Epithelial cell of prostate (primary cell): ENCODE data around the gene SLCO2B1.

Experiments used
- DNase-seq: peaks from one replicate; pipeline ENCODE4 v3.0.0-alpha.2; 2011; ENCODE audit warnings: low read depth, low spot score
- H3K27ac ChIP-seq: fragments of 450-650 bp; 2 replicates; pipeline ENCODE4 v1.5.1; 2017; ENCODE audit warnings: mild to moderate bottlenecking

Gene SLCO2B1

DNA sequence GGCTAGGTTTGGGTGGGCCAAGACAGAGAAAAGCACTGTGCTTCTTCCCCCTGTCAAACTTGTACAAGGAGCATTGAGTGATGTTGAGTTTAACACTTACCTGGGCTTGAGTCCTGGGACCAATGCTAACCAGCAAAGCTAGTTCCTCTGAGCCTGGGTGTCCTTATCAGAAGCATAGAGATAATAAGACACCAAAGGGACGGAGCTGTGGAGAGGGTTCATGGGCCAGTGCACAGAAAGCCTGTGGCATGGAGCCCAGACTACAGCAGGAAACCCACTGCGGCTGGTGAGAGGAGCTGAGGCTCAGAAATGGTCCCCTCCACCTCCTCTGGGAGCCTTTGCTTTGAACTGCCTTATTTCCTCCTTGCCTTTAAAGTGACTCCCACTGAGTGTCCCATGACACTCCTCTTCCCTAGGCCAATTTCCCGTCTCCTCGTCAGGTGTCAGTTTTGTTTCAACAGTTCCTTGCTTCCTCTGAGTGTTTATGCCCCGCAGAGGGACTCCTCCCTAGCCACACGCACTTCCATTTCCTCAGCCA, 9.4 kb downstream of the SLCO2B1 start:
- DNase-seq = no peak
- H3K27ac ChIP-seq = no peak overlapping the region

DNA sequence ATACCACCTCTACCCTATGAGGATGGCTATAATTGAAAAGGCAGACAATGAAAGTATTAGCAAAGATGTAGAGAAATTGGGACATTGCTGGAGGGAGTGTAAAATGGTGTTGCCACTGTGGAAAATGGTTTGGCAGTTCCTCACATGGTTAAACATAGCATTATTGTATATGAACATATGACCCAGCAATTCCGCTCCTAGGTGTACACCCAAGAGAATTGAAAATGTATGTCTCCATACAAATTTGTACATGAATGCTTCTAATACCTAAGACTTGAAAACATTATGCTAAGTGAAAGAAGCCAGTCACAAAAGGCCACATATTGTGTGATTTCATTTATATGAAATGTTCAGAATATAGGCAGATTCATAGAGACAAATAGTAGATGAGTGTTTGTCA, 10.0 kb downstream of the SLCO2B1 start:
- no peak overlapping the region for H3K27ac ChIP-seq
- DNase-seq = no peak

DNA sequence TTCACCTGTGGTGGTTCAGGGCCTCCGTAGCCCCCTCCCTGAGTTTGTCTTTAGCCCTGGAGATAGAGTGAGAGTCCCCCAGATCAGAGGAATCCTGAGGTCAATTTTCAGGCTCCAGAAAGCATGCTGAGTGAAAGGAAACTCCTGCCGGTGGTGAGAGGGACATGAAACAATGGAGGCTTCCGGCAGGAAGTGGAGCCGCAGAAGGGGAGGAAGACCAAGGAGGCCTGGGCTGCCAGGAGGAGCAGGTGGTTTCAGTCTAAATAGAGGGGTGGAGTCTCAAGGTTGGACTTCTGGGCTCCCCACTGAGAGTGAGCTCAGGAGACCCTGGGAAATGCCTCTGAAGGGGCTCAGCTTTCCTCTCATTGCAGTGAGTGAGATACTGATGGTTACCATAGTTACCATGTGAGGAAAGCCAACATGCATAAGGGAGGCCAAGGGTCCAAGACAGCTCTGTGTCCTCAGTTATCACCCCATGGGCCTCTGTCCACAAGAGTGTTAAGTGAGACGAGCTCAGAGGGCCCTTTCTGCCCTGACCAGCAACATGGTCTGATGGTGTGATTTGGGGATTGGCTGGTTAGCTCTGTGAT, 10.7 kb downstream of the SLCO2B1 start:
- no peak for DNase-seq

DNA sequence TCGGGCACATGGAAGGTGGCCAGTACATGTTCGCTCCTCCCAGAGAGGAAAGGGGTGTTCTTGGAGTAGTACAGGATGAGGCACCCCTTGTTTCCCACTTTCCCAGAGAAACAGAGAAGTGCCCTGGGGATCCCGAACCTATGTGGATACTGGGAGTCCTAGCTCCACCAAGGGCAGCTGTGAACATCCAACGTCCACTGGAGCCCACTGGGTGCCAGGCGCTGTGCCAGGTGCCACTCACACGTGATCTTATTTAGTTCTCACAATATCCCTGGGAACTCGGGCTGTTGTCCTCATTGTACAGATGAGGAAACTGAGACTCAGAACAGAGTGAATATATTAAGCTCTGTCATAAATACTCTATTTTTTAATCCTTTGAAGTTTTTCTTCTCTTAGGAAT, 12.0 kb downstream of the SLCO2B1 start:
- H3K27ac ChIP-seq = no peak overlapping the region
- no peak for DNase-seq

More for the DNA sequence above, 10.7 kb downstream of the SLCO2B1 start:
- H3K27ac ChIP-seq = no peak overlapping the region

DNA sequence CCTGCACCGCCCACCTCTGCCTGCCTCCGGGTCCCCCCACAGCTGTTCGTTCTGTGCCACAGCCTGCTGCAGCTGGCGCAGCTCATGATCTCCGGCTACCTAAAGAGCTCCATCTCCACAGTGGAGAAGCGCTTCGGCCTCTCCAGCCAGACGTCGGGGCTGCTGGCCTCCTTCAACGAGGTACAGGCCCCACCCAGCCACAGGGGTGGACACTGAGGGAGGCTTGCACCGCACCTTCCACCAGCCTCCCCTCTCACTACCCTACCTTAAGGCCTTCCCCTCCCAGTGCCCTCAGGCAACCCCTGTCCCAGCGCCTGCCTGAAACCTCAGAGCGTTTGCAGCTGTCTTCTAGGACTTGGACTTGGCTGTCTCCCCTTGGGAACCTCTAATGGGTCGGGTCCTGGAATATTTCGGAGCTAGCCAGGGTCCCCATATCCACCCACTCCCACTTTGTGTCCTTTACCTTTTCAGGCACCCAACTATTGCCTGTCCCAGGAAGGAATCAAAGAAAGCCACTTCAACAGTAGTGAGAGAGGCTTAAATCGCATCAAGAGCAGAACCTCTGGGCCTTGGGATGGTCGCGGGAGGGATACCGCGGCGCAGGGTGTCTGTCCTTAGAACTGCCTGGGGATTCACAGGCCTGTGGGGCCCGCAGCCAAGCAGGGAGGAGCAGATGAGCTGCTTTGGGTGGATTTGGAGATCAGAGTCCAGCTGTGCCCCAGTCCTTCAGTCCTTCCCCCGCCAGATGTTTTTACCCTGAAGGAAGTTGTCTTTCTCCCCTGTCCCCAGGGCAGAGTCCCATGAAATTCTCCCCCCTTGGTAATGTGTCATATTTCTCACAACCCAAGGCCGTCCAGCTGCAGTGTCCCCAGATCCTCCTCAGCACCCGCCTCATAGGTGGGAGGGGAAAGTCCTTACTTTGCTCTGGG, 13.3 kb downstream of the SLCO2B1 start:
- DNase-seq = no peak
- no peak overlapping the region for H3K27ac ChIP-seq

DNA sequence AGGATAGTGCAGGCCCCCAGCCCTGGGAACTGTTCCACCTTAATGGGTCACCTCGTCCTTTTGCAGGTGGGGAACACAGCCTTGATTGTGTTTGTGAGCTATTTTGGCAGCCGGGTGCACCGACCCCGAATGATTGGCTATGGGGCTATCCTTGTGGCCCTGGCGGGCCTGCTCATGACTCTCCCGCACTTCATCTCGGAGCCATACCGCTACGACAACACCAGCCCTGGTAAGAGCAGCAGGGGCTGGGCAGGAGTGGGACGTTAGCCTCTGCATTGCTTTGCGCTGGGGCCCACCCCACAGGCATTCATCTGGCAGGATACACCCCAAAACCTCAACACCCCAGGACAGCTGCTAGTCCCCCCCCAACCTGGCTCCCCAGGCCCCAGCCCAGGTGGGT, 14.8 kb downstream of the SLCO2B1 start:
- H3K27ac ChIP-seq = no peak overlapping the region
- DNase-seq = no peak

DNA sequence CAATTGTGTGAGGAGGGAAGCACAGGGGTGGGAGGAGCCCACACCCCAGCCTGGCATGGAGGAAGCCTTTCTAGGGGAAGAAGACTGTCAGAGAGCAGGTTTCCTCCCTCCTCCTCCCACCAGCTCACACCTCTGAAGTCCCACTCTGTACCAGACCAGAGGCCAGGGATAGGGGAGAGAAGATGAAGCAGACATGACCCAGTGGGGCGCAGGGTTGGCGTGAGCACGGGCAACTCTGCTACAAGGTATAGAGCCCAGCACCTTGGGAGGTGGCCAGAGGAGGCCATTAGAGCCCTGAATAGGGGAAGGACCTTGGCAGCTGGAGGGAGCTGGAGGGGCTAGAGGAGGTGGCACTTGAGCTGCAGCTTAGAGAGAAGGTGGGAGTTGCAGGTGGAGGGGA, 15.9 kb downstream of the SLCO2B1 start:
- H3K27ac ChIP-seq = no peak overlapping the region

DNA sequence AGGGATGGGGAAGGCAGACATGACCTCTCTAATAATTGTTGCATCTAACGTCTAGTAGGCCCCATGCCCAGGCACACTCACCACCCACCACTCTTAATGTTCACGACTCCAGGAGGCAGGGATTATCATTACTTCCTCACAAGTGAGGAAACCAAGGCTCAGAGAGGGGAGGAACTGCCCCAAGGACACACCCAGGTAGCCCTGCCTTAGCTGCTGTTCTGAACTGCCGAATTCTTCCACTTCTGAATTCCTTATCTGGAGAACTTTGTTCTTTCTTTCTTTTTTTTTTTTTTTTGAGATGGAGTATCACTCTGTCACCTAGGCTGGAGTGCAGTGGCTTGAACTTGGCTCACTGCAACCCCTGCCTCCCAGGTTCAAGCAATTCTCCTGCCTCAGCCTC, 16.7 kb downstream of the SLCO2B1 start:
- no peak overlapping the region for H3K27ac ChIP-seq
- no peak for DNase-seq

More for the DNA sequence above, 15.9 kb downstream of the SLCO2B1 start:
- no peak for DNase-seq

DNA sequence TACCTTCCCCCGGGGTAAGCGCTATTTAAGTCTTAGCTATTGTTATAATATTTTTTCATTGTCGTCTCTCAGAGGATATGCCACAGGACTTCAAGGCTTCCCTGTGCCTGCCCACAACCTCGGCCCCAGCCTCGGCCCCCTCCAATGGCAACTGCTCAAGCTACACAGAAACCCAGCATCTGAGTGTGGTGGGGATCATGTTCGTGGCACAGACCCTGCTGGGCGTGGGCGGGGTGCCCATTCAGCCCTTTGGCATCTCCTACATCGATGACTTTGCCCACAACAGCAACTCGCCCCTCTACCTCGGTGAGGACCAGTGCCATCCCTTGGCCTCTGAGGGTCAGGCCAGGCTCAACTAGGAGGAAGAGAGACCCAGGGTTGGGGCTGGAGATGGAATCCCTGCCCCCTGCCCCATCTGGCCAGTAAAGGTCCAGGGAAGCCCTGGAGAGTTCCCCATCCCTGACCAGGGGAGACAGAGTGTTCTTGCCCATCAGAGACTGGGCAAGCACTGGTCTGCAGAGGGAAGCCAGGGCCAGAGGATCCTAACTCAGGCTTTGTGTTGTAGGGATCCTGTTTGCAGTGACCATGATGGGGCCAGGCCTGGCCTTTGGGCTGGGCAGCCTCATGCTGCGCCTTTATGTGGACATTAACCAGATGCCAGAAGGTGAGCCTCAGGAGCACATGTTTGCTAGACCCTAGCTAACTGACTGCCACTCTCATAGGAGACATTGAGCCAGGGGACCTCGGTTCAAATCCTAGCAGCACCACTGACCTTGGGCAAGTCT, 18.4 kb downstream of the SLCO2B1 start:
- no peak overlapping the region for H3K27ac ChIP-seq
- no peak for DNase-seq

DNA sequence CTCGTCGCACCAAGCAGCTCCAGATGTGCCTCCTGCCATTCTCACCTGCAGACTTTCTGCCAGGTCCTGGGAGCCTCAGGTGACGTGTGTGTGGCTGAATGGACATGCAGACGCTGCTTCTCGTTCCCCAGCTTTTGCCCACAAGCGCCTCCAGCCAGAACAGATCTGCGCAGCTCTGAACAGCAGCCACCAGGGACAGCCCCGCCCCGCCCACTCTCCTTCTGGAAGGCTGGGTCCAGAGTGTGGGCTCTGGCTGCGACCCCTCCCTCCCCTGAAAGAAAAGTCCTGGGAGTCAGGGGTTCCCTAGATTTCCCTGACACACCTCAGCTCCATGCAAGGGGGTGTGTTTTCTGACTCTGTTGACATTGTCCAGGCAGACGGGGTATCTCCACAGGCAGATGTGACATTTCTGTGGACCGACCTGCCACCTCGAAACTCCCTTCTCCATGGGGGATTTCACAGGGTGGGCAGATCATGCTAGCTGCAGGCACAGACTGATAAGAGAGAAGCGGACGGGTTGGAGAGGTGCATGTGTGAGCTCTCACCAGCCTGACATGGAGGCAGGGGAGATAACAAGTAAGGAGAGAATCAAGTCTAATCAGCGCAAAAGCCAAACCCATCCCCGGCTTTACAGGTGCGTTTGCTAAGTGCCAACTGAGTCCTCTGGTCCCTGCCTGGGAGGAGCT, 19.8 kb downstream of the SLCO2B1 start:
- DNase-seq = no peak

DNA sequence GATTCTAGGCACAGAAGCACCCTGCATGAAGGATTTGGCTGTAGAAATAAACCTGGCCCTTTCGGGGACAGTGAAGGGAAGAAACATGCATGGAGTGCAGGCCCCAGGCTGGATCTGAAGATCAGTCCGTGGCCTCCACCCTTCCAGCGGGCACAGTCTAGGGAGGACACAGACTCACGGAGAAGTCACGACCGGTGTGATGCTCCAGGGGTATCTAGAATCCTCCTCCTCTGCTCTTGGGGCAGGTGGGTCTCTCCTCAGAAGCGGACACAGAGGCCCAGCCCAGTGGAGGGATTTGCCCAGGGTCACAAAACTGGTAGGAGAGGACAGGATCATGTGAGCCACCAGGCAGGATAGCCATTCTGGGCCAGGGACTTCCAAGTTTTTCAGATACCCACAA, 22.4 kb downstream of the SLCO2B1 start:
- H3K27ac ChIP-seq = no peak overlapping the region

More for the DNA sequence above, 19.8 kb downstream of the SLCO2B1 start:
- H3K27ac ChIP-seq = no peak overlapping the region

DNA sequence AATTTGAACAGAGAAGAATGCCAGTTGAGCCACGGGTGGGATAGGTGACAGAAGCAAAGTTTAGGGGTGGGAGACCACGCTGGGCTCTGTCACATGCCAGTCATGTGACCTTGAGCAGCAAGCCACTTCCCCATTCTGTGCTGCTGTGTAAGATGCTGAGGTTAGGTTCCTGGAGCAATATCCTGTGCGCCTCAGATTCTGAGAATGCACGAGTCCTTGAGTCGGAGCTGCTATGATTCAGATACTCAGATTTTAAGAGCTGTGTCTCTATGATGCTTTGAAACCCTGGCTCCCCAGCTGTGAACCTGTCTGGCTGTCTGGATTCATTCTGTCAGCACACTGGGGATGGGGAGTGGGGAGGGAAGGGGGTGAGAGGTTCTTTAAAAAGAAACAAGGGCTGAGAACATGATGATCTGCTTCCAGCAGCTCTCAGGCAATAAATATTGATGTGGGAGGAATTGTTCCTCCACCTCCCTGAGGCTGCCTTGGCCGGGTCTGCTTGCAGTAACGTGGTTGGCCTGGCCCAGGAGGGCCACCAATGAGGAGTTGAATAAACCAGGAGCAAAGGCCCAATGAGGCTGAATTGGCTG, 24.0 kb downstream of the SLCO2B1 start:
- no peak for DNase-seq
- no peak overlapping the region for H3K27ac ChIP-seq

More for the DNA sequence above, 22.4 kb downstream of the SLCO2B1 start:
- no peak for DNase-seq

DNA sequence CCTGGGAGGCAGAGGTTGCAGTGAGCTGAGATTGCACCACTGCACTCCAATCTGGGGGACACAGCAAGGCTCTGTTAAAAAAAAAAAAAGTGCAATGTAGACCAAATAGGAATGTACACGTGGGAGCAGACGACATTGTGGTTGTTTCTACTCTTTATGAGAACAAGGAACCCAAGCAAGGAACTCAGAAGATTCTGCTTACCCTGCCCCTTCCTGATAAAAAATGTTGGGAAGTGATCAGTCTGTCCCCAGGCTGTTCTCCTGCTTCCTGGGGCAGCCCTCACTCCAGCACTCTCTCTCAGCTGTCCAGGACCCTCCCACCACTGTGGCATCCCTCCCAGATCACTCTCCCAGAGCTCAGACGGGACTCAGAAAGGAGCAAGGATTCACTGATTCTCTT, 31.8 kb downstream of the SLCO2B1 start:
- no peak for DNase-seq

DNA sequence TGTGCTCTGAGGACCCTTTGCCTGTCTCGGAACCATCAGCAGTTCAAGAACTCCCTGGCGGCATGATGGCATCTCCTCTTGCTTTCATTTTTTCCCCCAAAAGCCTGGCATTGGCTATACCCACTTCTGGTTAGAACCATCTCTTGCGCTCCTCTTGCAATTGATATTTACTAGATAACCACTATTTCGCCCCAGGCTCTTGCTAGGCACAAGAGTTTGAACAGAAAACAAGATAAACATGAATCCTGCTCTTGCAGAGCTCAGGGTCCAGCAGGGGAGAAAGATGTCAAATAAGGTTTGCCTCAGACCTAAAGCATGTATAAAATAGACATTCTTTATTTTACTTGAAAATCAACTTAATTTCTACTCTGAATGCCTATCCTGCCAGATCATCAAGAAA, 33.1 kb downstream of the SLCO2B1 start:
- H3K27ac ChIP-seq = no peak overlapping the region
- DNase-seq = no peak

More for the DNA sequence above, 31.8 kb downstream of the SLCO2B1 start:
- H3K27ac ChIP-seq = no peak overlapping the region

DNA sequence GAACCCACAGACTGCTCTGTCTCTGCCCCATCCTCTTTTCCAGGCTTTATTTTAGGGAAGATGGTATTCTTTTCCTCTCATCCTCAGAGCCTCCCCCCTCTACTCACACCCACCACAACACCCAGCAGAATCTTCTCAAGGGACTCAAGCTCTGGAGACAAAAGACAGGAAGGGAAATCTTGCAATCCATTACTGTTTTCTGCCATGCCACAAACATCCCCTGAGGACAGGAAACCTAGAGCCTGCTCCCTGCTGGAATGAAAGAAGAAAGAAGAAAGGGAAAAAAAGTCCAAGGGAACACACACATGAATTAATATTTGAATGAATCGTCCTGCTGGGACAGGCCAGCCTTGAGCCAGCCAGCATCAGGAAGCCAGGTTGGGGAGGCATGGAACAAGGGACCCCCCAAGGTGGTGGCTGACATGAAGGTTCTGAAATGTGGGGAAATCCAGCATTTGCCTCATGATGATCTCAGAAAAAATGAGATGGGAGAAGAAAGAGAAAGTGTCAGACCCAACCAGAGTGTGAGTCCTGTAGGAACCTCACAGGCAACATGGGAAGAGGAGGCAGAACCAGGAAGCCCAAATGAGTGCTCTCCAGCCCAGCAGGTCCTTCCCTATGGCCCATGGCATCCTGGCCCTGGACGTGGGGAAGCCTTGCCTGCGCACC, 34.0 kb downstream of the SLCO2B1 start:
- no peak for DNase-seq
- H3K27ac ChIP-seq = no peak overlapping the region

DNA sequence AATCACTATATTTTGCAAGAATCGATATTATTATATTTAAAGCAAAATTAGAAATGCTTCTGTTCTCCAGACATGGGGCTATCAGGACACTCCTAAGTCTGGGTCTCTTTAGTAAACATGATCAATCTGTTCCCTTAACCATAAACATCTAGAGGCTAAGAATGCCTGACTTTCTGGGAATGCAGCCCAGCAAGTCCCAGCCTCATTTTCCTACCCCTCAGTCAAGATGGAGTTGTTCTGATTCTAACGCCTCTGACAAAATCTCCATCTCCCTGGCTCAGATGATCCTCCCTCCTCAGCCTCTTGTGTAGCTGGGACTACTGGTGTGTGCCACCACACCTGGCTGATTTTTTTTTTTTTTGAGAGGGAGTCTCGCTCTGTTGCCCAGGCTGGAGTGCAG, 35.0 kb downstream of the SLCO2B1 start:
- H3K27ac ChIP-seq = no peak overlapping the region
- DNase-seq = no peak

DNA sequence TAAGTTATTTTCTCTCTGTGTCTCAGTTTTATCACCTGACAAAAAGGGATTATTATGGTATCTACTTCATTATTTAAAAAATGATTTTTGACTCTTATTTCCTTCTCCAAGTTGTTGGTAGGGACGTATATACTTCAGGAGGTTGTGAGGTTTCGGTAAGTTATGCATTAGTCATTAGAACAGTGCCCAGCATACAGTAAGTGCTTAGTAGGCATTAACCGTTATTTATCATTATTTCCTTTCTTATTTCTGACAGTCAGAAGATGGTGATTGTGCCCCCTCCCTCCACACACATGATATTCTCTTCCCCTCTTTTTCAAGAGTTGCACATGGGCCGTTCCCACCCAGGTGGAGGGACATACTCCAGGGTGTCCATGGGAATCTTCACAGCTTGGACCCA, 36.1 kb downstream of the SLCO2B1 start:
- no peak for DNase-seq
- H3K27ac ChIP-seq = no peak overlapping the region

DNA sequence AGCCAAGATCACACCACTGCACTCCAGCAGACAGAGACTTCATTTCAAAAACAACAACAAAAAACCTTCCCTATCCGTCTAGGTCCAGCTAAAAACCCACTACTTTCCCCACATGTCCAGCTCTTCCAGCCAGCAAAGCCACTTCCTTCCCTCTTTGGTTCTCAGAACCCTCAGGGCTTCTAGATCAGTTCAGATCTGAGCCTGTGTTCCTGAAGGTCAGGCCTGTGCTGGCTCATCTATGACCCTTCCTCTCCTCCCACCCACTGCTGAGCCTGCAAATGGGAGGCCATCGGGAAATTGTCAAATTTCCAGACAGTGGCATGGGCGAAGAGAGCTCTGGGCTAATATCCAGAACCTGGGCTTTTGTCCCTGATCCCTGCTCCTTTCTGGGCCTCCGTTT, 37.8 kb downstream of the SLCO2B1 start:
- DNase-seq = no peak

DNA sequence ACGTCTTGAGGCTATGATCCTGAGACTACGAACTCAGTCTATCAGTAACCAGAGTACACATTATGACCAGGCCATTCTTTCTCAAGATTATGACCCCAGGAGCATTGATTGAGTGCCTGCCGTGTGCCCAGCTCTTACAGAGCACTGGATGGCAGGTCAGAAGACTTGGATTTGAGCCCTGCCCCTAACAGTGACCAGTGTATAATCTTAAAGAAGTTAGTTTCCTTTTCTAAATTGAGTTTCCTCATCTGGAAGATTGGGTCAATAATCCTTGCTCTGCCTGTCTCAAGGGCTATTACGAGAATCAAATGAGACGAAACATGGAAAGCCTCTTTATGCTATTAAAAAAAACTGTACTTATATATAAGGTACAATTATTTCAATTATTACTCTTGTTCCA, 38.2 kb downstream of the SLCO2B1 start:
- H3K27ac ChIP-seq = no peak overlapping the region
- no peak for DNase-seq

More for the DNA sequence above, 37.8 kb downstream of the SLCO2B1 start:
- H3K27ac ChIP-seq = no peak overlapping the region
